K562 (cell line): ENCODE data around the gene RMC1. TPM values are rescaled to one million over a fixed set of nuclear protein-coding genes. Genes with fewer than 3 reads are reported as not detected.

Source experiments
- ATF3 ChIP-seq, 2 experiments: fragments of 450-650 bp in 1 of 2; sonication (generic) in 1 of 2; formaldehyde crosslinking in 1 of 2; IDR thresholded peaks in 1 of 2; conservative IDR thresholded peaks in 1 of 2; 2 replicates each; pipeline versions ENCODE4 v1.6.1 to v1.8.1; 2016 to 2023; ENCODE audit warnings: mild to moderate bottlenecking in 2 of 2, moderate library complexity in 2 of 2, inconsistent platforms in 1 of 2, missing genetic modification reagents in 1 of 2
- CBX8 ChIP-seq: fragments of 200-600 bp; sonication (generic); IDR thresholded peaks from 2 replicates; pipeline ENCODE4 v1.6.1; 2012; ENCODE audit warnings: borderline replicate concordance, mixed run types, low read depth, mild to moderate bottlenecking, moderate library complexity, mixed read lengths, low read length, control low read depth, inconsistent platforms; ENCODE audit not compliant: poor library complexity, severe bottlenecking; ENCODE audit errors: extremely low read depth
- COPS2 ChIP-seq: fragments of 450-650 bp; conservative IDR thresholded peaks from 2 replicates; pipeline ENCODE4 v1.6.1; 2016; ENCODE audit warnings: mild to moderate bottlenecking, moderate library complexity
- DLX4 ChIP-seq: fragments of 250-450 bp; sonication (Bioruptor Pico); IDR thresholded peaks from 2 replicates; pipeline ENCODE4 v1.6.1; 2021; ENCODE audit warnings: mild to moderate bottlenecking
- E2F5 ChIP-seq: sonication (generic); formaldehyde crosslinking; IDR thresholded peaks from 2 replicates; pipeline ENCODE4 v1.8.0; 2022; ENCODE audit warnings: mild to moderate bottlenecking, missing genetic modification reagents
- ESRRA ChIP-seq: fragments of 450-650 bp; IDR thresholded peaks from 2 replicates; pipeline ENCODE4 v1.6.1; 2014; ENCODE audit warnings: low read depth, mild to moderate bottlenecking, moderate library complexity, borderline replicate concordance
- ETS1 ChIP-seq: conservative IDR thresholded peaks from 2 replicates; pipeline ENCODE4 v1.6.1; 2011; ENCODE audit warnings: low read depth, mild to moderate bottlenecking, low read length; ENCODE audit not compliant: control insufficient read depth
- HCFC1 ChIP-seq: IDR thresholded peaks from 2 replicates; pipeline ENCODE4 v1.6.1; 2012; ENCODE audit warnings: low read depth, low read length, improper control_type of control experiment
- IRF2 ChIP-seq: sonication (generic); formaldehyde crosslinking; IDR thresholded peaks from 2 replicates; pipeline ENCODE4 v1.8.1; 2022; ENCODE audit warnings: mild to moderate bottlenecking, missing genetic modification reagents
- MAZ ChIP-seq, 2 experiments: fragments of 450-650 bp in 1 of 2; sonication (generic) in 1 of 2; formaldehyde crosslinking; IDR thresholded peaks in 1 of 2; conservative IDR thresholded peaks in 1 of 2; 2 replicates each; pipeline versions ENCODE4 v1.4.0 to v1.5.0; 2020; ENCODE audit warnings: mild to moderate bottlenecking in 1 of 2, missing genetic modification reagents in 1 of 2
- NBN ChIP-seq: fragments of 450-650 bp; IDR thresholded peaks from 2 replicates; pipeline ENCODE4 v1.6.1; 2016; ENCODE audit warnings: low read depth, mild to moderate bottlenecking
- NCOA6 ChIP-seq: fragments of 450-650 bp; IDR thresholded peaks from 2 replicates; pipeline ENCODE4 v1.6.1; 2017; ENCODE audit warnings: mild to moderate bottlenecking
- NELFE ChIP-seq: IDR thresholded peaks from 2 replicates; pipeline ENCODE4 v1.6.1; 2011; ENCODE audit warnings: mild to moderate bottlenecking; ENCODE audit not compliant: insufficient read depth, insufficient read length
- NR0B1 ChIP-seq: fragments of 450-650 bp; IDR thresholded peaks from one replicate; pipeline ENCODE4 v1.6.1; 2018; ENCODE audit warnings: mild to moderate bottlenecking, moderate library complexity; ENCODE audit not compliant: partially characterized antibody
- PURB ChIP-seq: sonication (generic); formaldehyde crosslinking; IDR thresholded peaks from 2 replicates; pipeline ENCODE4 v1.9.0; 2021; ENCODE audit warnings: low read depth, mild to moderate bottlenecking, missing genetic modification reagents
- RBM15 ChIP-seq: fragments of 200-400 bp; formaldehyde crosslinking; IDR thresholded peaks from 2 replicates; pipeline ENCODE4 v1.6.1; 2018; ENCODE audit warnings: mild to moderate bottlenecking, low read length, moderate library complexity; ENCODE audit not compliant: insufficient read depth
- VEZF1 ChIP-seq: fragments of 200-800 bp; sonication (Bioruptor generic); IDR thresholded peaks from 2 replicates; pipeline ENCODE4 v1.6.1; 2017; ENCODE audit warnings: missing genetic modification characterization, missing compliant biosample characterization
- ZBED1 ChIP-seq: IDR thresholded peaks from 2 replicates; pipeline ENCODE4 v1.6.1; 2014
- ZC3H8 ChIP-seq: fragments of 450-650 bp; IDR thresholded peaks from 2 replicates; pipeline ENCODE4 v1.6.1; 2017
- ZNF134 ChIP-seq: fragments of 250-450 bp; sonication (Bioruptor Pico); conservative IDR thresholded peaks from 2 replicates; pipeline ENCODE4 v1.4.0; 2020
- ZNF408 ChIP-seq: fragments of 250-450 bp; sonication (Bioruptor Pico); IDR thresholded peaks from 2 replicates; pipeline ENCODE4 v1.4.0; 2020; ENCODE audit warnings: low read depth, mild to moderate bottlenecking, moderate library complexity
- ZNF431 ChIP-seq: sonication (generic); formaldehyde crosslinking; IDR thresholded peaks from 2 replicates; pipeline ENCODE4 v1.8.0; 2022; ENCODE audit warnings: mild to moderate bottlenecking, missing genetic modification reagents
- ZNF830 ChIP-seq: fragments of 250-450 bp; sonication (Bioruptor Pico); IDR thresholded peaks from 2 replicates; pipeline ENCODE4 v1.5.0; 2021; ENCODE audit warnings: mild to moderate bottlenecking
- polyA plus RNA-seq, 8 experiments: library from polyadenylated mRNA; depleted of rRNA in 4 of 8; stranded (reverse) in 5 of 8; unstranded in 3 of 8; fragments of >200 nt; fragmentation: Nextera tagmentation in 2 of 8; fragmentation: Illumina TruSeq in 1 of 8; extraction: Ambion mirVana in 2 of 8; extraction: Trizol in 1 of 8; gene quantifications; 2 replicates each; pipeline versions ENCODE4 v1.2.1 to v1.2.3, GENCODE V29; 2011 to 2014; ENCODE audit warnings: inconsistent platforms in 1 of 8, missing spikeins in 1 of 8
- total RNA-seq, 7 experiments: library from RNA; depleted of rRNA in 6 of 7; stranded (reverse); fragments of >200 nt in 6 of 7; fragmentation: Illumina TruSeq in 2 of 7; extraction: Trizol in 2 of 7; gene quantifications; 2 replicates each; pipeline versions ENCODE4 v1.2.1 to v1.2.3, GENCODE V29; 2011 to 2021; ENCODE audit warnings: low replicate concordance in 1 of 7

Gene RMC1
- total and polyA plus RNA-seq, 9 of the 15 experiments (the other 6 are each of a cell fraction or from before 2014, with no cell fraction given): 7.5 to 42.4 (median 35.5) TPM

- no peak for TF ChIP-seq ZNF431 (CRISPR knock-in tag)
- TF ChIP-seq ZC3H8: no peak
- no peak for TF ChIP-seq ZNF830 (CRISPR knock-in tag)
- TF ChIP-seq E2F5: no peak
- TF ChIP-seq DLX4: no peak
- peak; percentile 79; the same call in 1 of the 2 replicates for TF ChIP-seq NBN
- no peak for TF ChIP-seq PURB
- TF ChIP-seq ZBED1: no peak
- TF ChIP-seq NR0B1: no peak
- no peak for TF ChIP-seq MAZ (CRISPR knock-in tag; conservative IDR thresholded peaks at IDR 0.05 in 1 of 2, IDR thresholded peaks at IDR 0.05 in 1 of 2)
- no peak for TF ChIP-seq IRF2 (CRISPR knock-in tag)
- peak; percentile 95; the same call in 1 of the 2 replicates for TF ChIP-seq ESRRA
- no peak for TF ChIP-seq NCOA6
- TF ChIP-seq CBX8: no peak
- TF ChIP-seq ZNF134 (CRISPR knock-in tag): no peak
- TF ChIP-seq ATF3 (IDR thresholded peaks at IDR 0.05): no peak
- TF ChIP-seq ATF3 (CRISPR knock-in tag; conservative IDR thresholded peaks at IDR 0.05): no peak
- TF ChIP-seq ZNF408: no peak
- TF ChIP-seq ETS1: no peak
- TF ChIP-seq COPS2: no peak
- no peak for TF ChIP-seq HCFC1
- TF ChIP-seq VEZF1 (CRISPR knock-in tag): 0 out of 2 replicates have a peak, but pooled peaks have one; percentile 21
- TF ChIP-seq RBM15: no peak
- TF ChIP-seq NELFE: no peak
Observed at GRCh38 chr18:23540867-23541266, 37.6 kb downstream of the RMC1 start (continued).
